IMR-90 (cell line): ENCODE data around the gene ADGRV1. TPM values are rescaled to one million over a fixed set of nuclear protein-coding genes. Genes with fewer than 3 reads are reported as not detected.

ENCODE experiments used
- ATAC-seq: fragments of 200-7000 bp; cut with Tn5 transposase; 2 replicates; pipeline ENCODE4 v1.9.1; 2020; ENCODE audit warnings: low read depth, mild to moderate bottlenecking, moderate library complexity
- BruUV-seq: library from RNA; stranded (reverse); fragments of 400-500 nt; replicated peaks from 2 replicates; lab custom pipeline; 2021; lab: Mats Ljungman, UMichigan
- CTCF ChIA-PET: fragments of 300-600 bp; formaldehyde crosslinking; extraction: SDS; loops from one replicate; lab custom pipeline; 2021; ENCODE audit warnings: antibody characterized with exemption; lab: Yijun Ruan, JAX
- POLR2A ChIA-PET: fragments of 300-600 bp; sonication (Branson Sonifier 250); formaldehyde crosslinking; loops from one replicate; lab custom pipeline; 2022; ENCODE audit warnings: antibody characterized with exemption; ENCODE audit not compliant: unreplicated experiment; lab: Charles Lee
- DNase-seq: peaks from one replicate; pipeline ENCODE4 v3.0.0; 2013
- H2AFZ ChIP-seq: replicated peaks from 2 replicates; pipeline ENCODE3; 2013; ENCODE audit warnings: low read length, mild to moderate bottlenecking; ENCODE audit not compliant: poor library complexity
- H2AK5ac ChIP-seq: 2 replicates; pipeline ENCODE4 v1.6.1; 2013; ENCODE audit warnings: low read depth, low read length, inconsistent platforms
- H2AK9ac ChIP-seq: replicated peaks from 2 replicates; pipeline ENCODE3; 2013; ENCODE audit warnings: mild to moderate bottlenecking, low read depth, low read length, moderate library complexity; ENCODE audit not compliant: poor library complexity
- H2BK120ac ChIP-seq: 2 replicates; pipeline ENCODE4 v1.6.1; 2013; ENCODE audit warnings: low read depth, low read length, inconsistent platforms
- H2BK15ac ChIP-seq: 3 replicates; pipeline ENCODE4 v1.6.1; 2013; ENCODE audit warnings: low read depth, low read length, inconsistent platforms
- H2BK20ac ChIP-seq: 2 replicates; pipeline ENCODE4 v1.6.1; 2013; ENCODE audit warnings: low read depth, mild to moderate bottlenecking, inconsistent platforms, low read length, moderate library complexity
- H2BK5ac ChIP-seq: 2 replicates; pipeline ENCODE4 v1.6.1; 2013; ENCODE audit warnings: mild to moderate bottlenecking, low read depth, low read length, inconsistent platforms; ENCODE audit not compliant: poor library complexity, severe bottlenecking
- H3K14ac ChIP-seq: replicated peaks from 2 replicates; pipeline ENCODE4 v1.6.1; 2013; ENCODE audit warnings: low read depth, low read length, inconsistent platforms
- H3K18ac ChIP-seq: 2 replicates; pipeline ENCODE4 v1.6.1; 2013; ENCODE audit warnings: low read depth, low read length, control low read depth
- H3K23ac ChIP-seq: 2 replicates; pipeline ENCODE4 v1.6.1; 2013; ENCODE audit warnings: low read depth, low read length, inconsistent platforms
- H3K27ac ChIP-seq: 2 replicates; pipeline ENCODE4 v1.5.1; 2013; ENCODE audit warnings: mild to moderate bottlenecking, control low read depth, low read length; ENCODE audit not compliant: insufficient read depth
- H3K27me3 ChIP-seq: 2 replicates; pipeline ENCODE4 v1.6.1; 2013; ENCODE audit warnings: low read length; ENCODE audit not compliant: control insufficient read depth, insufficient read depth
- H3K36me3 ChIP-seq: 2 replicates; pipeline ENCODE4 v1.6.1; 2013; ENCODE audit warnings: low read length, mixed read lengths; ENCODE audit not compliant: control insufficient read depth, insufficient read depth
- H3K4ac ChIP-seq: 2 replicates; pipeline ENCODE4 v1.6.1; 2013; ENCODE audit warnings: low read depth, low read length, inconsistent platforms
- H3K4me1 ChIP-seq: 2 replicates; pipeline ENCODE4 v1.6.1; 2013; ENCODE audit warnings: low read length, mixed read lengths; ENCODE audit not compliant: control insufficient read depth, insufficient read depth
- H3K4me2 ChIP-seq: 2 replicates; pipeline ENCODE4 v1.6.1; 2013; ENCODE audit warnings: low read depth, mild to moderate bottlenecking, control low read depth, low read length, moderate library complexity
- H3K4me3 ChIP-seq: 2 replicates; pipeline ENCODE4 v1.5.1; 2013; ENCODE audit warnings: low read depth, mild to moderate bottlenecking, control low read depth, low read length, moderate library complexity; ENCODE audit not compliant: insufficient read depth
- H3K56ac ChIP-seq: 2 replicates; pipeline ENCODE4 v1.6.1; 2013; ENCODE audit warnings: low read length, inconsistent platforms; ENCODE audit not compliant: insufficient read depth; ENCODE audit errors: extremely low read depth
- H3K79me1 ChIP-seq, 2 experiments: 2 replicates each; pipeline ENCODE4 v1.6.1; 2013; ENCODE audit warnings: low read length in 2 of 2, inconsistent platforms in 1 of 2, low read depth in 1 of 2
- H3K9ac ChIP-seq: 2 replicates; pipeline ENCODE4 v1.6.1; 2013; ENCODE audit warnings: low read depth, low read length, control low read depth
- H3K9me1 ChIP-seq: 2 replicates; pipeline ENCODE4 v1.6.1; 2013; ENCODE audit warnings: low read length, inconsistent platforms; ENCODE audit not compliant: insufficient read depth
- H3K9me3 ChIP-seq: 2 replicates; pipeline ENCODE4 v1.6.1; 2013; ENCODE audit warnings: low read length; ENCODE audit not compliant: control insufficient read depth, insufficient read depth
- H4K20me1 ChIP-seq: 2 replicates; pipeline ENCODE4 v1.6.1; 2013; ENCODE audit warnings: low read length, inconsistent platforms; ENCODE audit not compliant: insufficient read depth
- H4K5ac ChIP-seq: 2 replicates; pipeline ENCODE4 v1.6.1; 2013; ENCODE audit warnings: mild to moderate bottlenecking, low read depth, low read length, control low read depth
- H4K8ac ChIP-seq, 2 experiments: 2 replicates each; pipeline ENCODE4 v1.6.1; 2013; ENCODE audit warnings: low read depth in 2 of 2, low read length in 2 of 2, control low read depth in 1 of 2, inconsistent platforms in 1 of 2
- H4K91ac ChIP-seq: 2 replicates; pipeline ENCODE4 v1.6.1; 2013; ENCODE audit warnings: low read depth, low read length, inconsistent platforms; ENCODE audit not compliant: insufficient read depth
- BHLHE40 ChIP-seq: fragments of 150-350 bp; IDR thresholded peaks from 2 replicates; pipeline ENCODE4 v1.6.1; 2016; ENCODE audit warnings: mild to moderate bottlenecking, low read depth, low read length
- CEBPB ChIP-seq: IDR thresholded peaks from 2 replicates; pipeline ENCODE4 v1.6.1; 2012; ENCODE audit warnings: low read depth, low read length, improper control_type of control experiment
- CHD1 ChIP-seq: IDR thresholded peaks from 2 replicates; pipeline ENCODE4 v1.6.1; 2012; ENCODE audit warnings: low read depth, low read length, improper control_type of control experiment
- CTCF ChIP-seq: conservative IDR thresholded peaks from 2 replicates; pipeline ENCODE4 v1.5.1; 2012; ENCODE audit warnings: mild to moderate bottlenecking, low read depth, low read length, improper control_type of control experiment
- ELK1 ChIP-seq: fragments of 150-350 bp; IDR thresholded peaks from 2 replicates; pipeline ENCODE4 v1.6.1; 2016; ENCODE audit warnings: low read depth, mild to moderate bottlenecking, low read length, moderate library complexity, borderline replicate concordance
- FOS ChIP-seq: fragments of 150-350 bp; IDR thresholded peaks from 2 replicates; pipeline ENCODE4 v1.6.1; 2016; ENCODE audit warnings: low read depth, low read length
- MAFK ChIP-seq: IDR thresholded peaks from 2 replicates; pipeline ENCODE4 v1.6.1; 2012; ENCODE audit warnings: low read depth, low read length, improper control_type of control experiment
- MAZ ChIP-seq: IDR thresholded peaks from 2 replicates; pipeline ENCODE4 v1.6.1; 2012; ENCODE audit warnings: low read depth, mild to moderate bottlenecking, low read length, improper control_type of control experiment, moderate library complexity, borderline replicate concordance
- MXI1 ChIP-seq: IDR thresholded peaks from 2 replicates; pipeline ENCODE4 v1.6.1; 2012; ENCODE audit warnings: low read depth, mild to moderate bottlenecking, low read length, moderate library complexity, borderline replicate concordance
- NFE2L2 ChIP-seq: fragments of 150-350 bp; IDR thresholded peaks from 2 replicates; pipeline ENCODE4 v1.6.1; 2016; ENCODE audit warnings: low read depth, mild to moderate bottlenecking, low read length
- POLR2A ChIP-seq: IDR thresholded peaks from 2 replicates; pipeline ENCODE4 v1.6.1; 2012; ENCODE audit warnings: mild to moderate bottlenecking, low read depth, low read length
- RAD21 ChIP-seq: IDR thresholded peaks from 2 replicates; pipeline ENCODE4 v1.6.1; 2012; ENCODE audit warnings: low read length, improper control_type of control experiment
- RCOR1 ChIP-seq: IDR thresholded peaks from 2 replicates; pipeline ENCODE4 v1.6.1; 2012; ENCODE audit warnings: mild to moderate bottlenecking, low read length, improper control_type of control experiment; ENCODE audit not compliant: insufficient replicate concordance
- RFX5 ChIP-seq: IDR thresholded peaks from 2 replicates; pipeline ENCODE4 v1.8.0; 2012; ENCODE audit warnings: low read depth, mild to moderate bottlenecking, low read length, moderate library complexity
- SMC3 ChIP-seq: fragments of 150-350 bp; IDR thresholded peaks from 2 replicates; pipeline ENCODE4 v1.6.1; 2016; ENCODE audit warnings: low read depth, mild to moderate bottlenecking, antibody characterized with exemption, low read length, moderate library complexity
- USF2 ChIP-seq: fragments of 150-350 bp; IDR thresholded peaks from 2 replicates; pipeline ENCODE4 v1.6.1; 2017; ENCODE audit warnings: mild to moderate bottlenecking, antibody characterized with exemption, low read length, low read depth
- WGBS, 2 experiments: methylation state at CpG; one replicate each; pipeline versions ENCODE4 v1.1.5 to v1.1.7; 2013; ENCODE audit warnings: missing lambda C conversion rate in 2 of 2; ENCODE audit not compliant: insufficient read length in 1 of 2; ENCODE audit errors: extremely low coverage in 2 of 2; 5-methylcytosine and 5-hydroxymethylcytosine counted together
- dilution Hi-C: fragments of 300-500 bp; cut with HindIII; formaldehyde crosslinking; loops from one replicate; pipeline ENCODE4 v1.14.3; 2018; ENCODE audit warnings: low sequenced_read_pairs; ENCODE audit not compliant: unreplicated experiment
- in situ Hi-C: fragments of 300-500 bp; cut with MboI; formaldehyde crosslinking; loops from 3 replicates; pipeline ENCODE4 v1.14.3; 2019; ENCODE audit warnings: low sequenced_read_pairs, inconsistent platforms, mixed read lengths
- intact Hi-C: fragments of 100-400 bp; cut with micrococcal nuclease; formaldehyde crosslinking; loops from 2 replicates; pipeline ENCODE4 v1.10.0; 2022
- polyA plus RNA-seq, 3 experiments: library from polyadenylated mRNA; depleted of rRNA; stranded (reverse); fragments of >200 nt; gene quantifications; 2 replicates each; pipeline ENCODE4 v1.2.3, GENCODE V29; 2012; ENCODE audit warnings: low replicate concordance in 1 of 3
- total RNA-seq: library from RNA; depleted of rRNA; stranded (reverse); fragments of >200 nt; gene quantifications from 2 replicates; pipeline ENCODE4 v1.2.3, GENCODE V29; 2012

The ADGRV1 gene
- total and polyA plus RNA-seq, 2 of the 4 experiments (the other 2 are of a cell fraction) = under 0.01 TPM; not detected in 1

- Histone ChIP-seq H2BK15ac (no peak overlapping the region), H3K4me3 (no peak overlapping the region), H3K56ac (no peak overlapping the region), H3K4me1 (no peaks in the 10 kb centered on the region), H2AFZ (no peak overlapping the region), H3K27ac (no peak overlapping the region), H2BK5ac (no peak overlapping the region), H2BK120ac (no peak overlapping the region), H4K5ac (no peak overlapping the region), H3K79me1 (no peaks in the 10 kb centered on the region), H2BK20ac (no peak overlapping the region), H3K9ac (no peak overlapping the region), H3K9me3 (no peaks in the 10 kb centered on the region), H3K27me3 (no peaks in the 10 kb centered on the region), H3K14ac (no peak overlapping the region), H4K8ac (no peak overlapping the region), H3K4ac (no peak overlapping the region), H3K9me1 (no peaks in the 10 kb centered on the region), H4K91ac (no peak overlapping the region), H3K36me3 (no peaks in the 10 kb centered on the region), H4K20me1 (no peaks in the 10 kb centered on the region), H2AK5ac (no peak overlapping the region), H3K4me2 (no peak overlapping the region), H3K23ac (no peak overlapping the region), H3K18ac (no peak overlapping the region), H2AK9ac (no peak overlapping the region)
- in situ Hi-C loops = no loop called here
- ChIA-PET CTCF (no interaction called here), POLR2A (no interaction called here)
- dilution Hi-C loops = loop anchor here (25.0 kb wide), 1 partner anchor 557 kb away; no protein-coding TSS in a partner anchor
- intact Hi-C loops = no loop called here
- BruUV-seq = no TSS peak
- TF ChIP-seq CEBPB = no peak
- TF ChIP-seq SMC3 = no peak
- no peak for TF ChIP-seq MAFK
- no peak for TF ChIP-seq POLR2A
- TF ChIP-seq FOS = no peak
- TF ChIP-seq RCOR1 = no peak
- no peak for TF ChIP-seq MAZ
- no peak for TF ChIP-seq CHD1
- no peak for TF ChIP-seq MXI1
- no peak for TF ChIP-seq ELK1
- TF ChIP-seq CTCF = no peak
- no peak for TF ChIP-seq NFE2L2
- no peak for TF ChIP-seq RFX5
- TF ChIP-seq USF2 = no peak
- no peak for TF ChIP-seq RAD21
- no peak for TF ChIP-seq BHLHE40
- DNase-seq (no peak), ATAC-seq (no peak)
- WGBS, 2 experiments = 60% methylated on average over 1 of the region's 4 CpGs; no CpG with 5 or more reads in 1 of the 2 experiments
These were observed 296.9 kb downstream of the ADGRV1 start for GRCh38 chr5:90855296-90856010.
